ENCODE measurements around the gene TRNAU1AP.
"Not testable (repeated sequence)": the region's sequence is repeated elsewhere in the genome, so short reads cannot be mapped to it uniquely, and the experiment has no call there.

TRNAU1AP gene

DNA sequence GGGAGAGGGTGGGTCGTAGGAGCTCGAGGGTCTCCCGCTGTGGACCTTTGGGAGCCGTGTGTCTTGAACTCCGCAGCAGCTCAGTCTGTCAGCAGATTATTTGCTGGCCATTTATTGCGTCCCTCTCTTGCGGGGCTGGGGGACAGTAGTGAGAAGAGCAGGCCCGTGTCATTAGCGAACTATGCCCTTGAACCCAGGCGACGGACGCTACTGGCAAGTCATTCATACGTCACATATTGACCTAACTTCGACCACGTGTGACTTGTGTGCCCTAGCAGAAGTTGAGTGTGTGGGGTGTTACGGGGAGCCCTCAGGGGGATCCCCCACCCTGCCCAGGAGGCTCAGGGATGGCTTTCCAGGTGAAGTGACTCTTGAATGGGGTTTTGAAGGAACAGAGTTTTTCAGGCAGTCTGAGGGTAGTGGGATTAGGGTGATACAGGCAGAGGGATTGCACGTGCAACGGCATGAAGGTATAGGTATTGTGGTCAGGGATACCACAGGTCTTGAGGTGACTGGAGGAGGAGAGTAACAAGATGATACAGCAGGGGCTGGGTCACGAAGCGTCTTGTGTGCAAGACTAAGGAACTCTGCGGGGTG is 34.0 kb upstream of the TRNAU1AP start:
- Histone ChIP-seq H3K23ac (ENCODE audit: low read length) (peak overlapping the region; percentile 98), H3K9ac (ENCODE audit: low read length) (peak overlapping the region; percentile 98), H3K4ac (ENCODE audit: low read depth, low read length) (peak overlapping the region; percentile 21), H2AK5ac (ENCODE audit: low read length) (peak overlapping the region; percentile 99), H2BK120ac (ENCODE audit: low read depth, low read length) (no peak overlapping the region), H3K4me3 (ENCODE audit: low read length) (peak overlapping the region; percentile 82), H3K56ac (ENCODE audit: low read length) (peak overlapping the region; percentile 99), H3K18ac (ENCODE audit: low read length) (peak overlapping the region; percentile 94), H4K5ac (ENCODE audit: low read length) (peak overlapping the region; percentile 47), H3K4me1 (ENCODE audit: control insufficient read depth, low read depth, low read length) (peaks cover 5% of the 10 kb centered on the region), H3K4me2 (ENCODE audit: low read length) (peak overlapping the region; percentile 97), H3K79me2 (ENCODE audit: control insufficient read depth, insufficient read depth, low read length) (peaks cover 44% of the 10 kb centered on the region), H3K79me1 (ENCODE audit: low read length) (peaks cover 14% of the 10 kb centered on the region), H2BK5ac (ENCODE audit: low read length) (peak overlapping the region; percentile 54), H4K8ac (ENCODE audit: low read depth, low read length) (no peak overlapping the region), H3K27me3 (ENCODE audit: insufficient read depth, low read length, poor library complexity) (no peaks in the 10 kb centered on the region), H2BK15ac (replicated peaks; ENCODE audit: low read depth) (no peak overlapping the region), H3K36me3 (ENCODE audit: control insufficient read depth, insufficient read depth, low read length) (no peaks in the 10 kb centered on the region), H3K27ac (ENCODE audit: low read depth, low read length) (peak overlapping the region; percentile 97)
- no CpG with 5 or more reads among the region's 21 CpGs for WGBS (ENCODE audit: extremely low coverage, insufficient coverage, low lambda C conversion rate)
- peak; percentile 79 for DNase-seq

DNA sequence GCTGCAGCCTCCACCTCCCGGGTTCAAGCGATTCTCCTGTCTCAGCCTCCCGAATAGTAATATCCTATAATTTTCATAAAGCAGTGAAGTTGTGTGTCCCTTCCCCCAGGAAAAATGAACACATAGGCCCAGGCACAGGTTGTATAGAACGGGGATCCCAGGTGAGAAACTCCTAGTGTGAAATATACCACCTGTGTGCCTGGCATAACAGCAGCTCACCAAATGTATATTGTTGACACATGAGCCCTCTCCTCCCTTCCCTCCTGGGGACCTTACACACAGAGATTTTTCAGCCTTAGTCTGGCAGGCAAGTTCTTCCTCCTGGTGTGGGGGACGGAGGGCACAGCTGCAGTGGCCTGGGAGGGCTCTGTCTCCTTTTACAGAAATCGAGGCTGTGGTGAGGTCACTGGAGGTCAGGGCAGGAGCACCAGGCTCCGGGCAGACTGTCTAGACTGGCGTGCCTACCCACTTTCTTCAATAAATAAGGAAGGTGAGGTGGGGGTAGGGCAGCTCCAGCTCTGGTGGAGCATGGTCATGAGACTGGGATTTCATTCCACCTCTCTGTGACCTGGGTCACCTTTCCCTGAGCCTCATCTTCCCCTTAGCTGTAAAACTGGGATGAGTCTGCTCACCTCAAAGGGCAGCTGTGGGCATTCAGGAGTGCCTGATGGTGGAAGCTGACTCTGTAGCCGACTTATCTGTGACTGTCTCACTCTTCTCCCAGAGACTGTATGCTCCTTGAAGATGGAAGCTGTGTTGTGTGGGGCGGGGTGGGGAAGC is 32.7 kb upstream of the TRNAU1AP start:
- Histone ChIP-seq H2BK5ac (ENCODE audit: low read length) (no peak overlapping the region), H3K4me1 (ENCODE audit: control insufficient read depth, low read depth, low read length) (peaks cover 5% of the 10 kb centered on the region), H3K4me3 (ENCODE audit: low read length) (no peak overlapping the region), H3K79me1 (ENCODE audit: low read length) (peaks cover 14% of the 10 kb centered on the region), H4K8ac (ENCODE audit: low read depth, low read length) (no peak overlapping the region), H2BK15ac (replicated peaks; ENCODE audit: low read depth) (no peak overlapping the region), H3K9ac (ENCODE audit: low read length) (peak overlapping the region; percentile 46), H2BK120ac (ENCODE audit: low read depth, low read length) (no peak overlapping the region), H4K5ac (ENCODE audit: low read length) (no peak overlapping the region), H3K56ac (ENCODE audit: low read length) (peak overlapping the region; percentile 72), H3K27me3 (ENCODE audit: insufficient read depth, low read length, poor library complexity) (no peaks in the 10 kb centered on the region), H3K23ac (ENCODE audit: low read length) (no peak overlapping the region), H3K27ac (ENCODE audit: low read depth, low read length) (no peak overlapping the region), H3K4me2 (ENCODE audit: low read length) (no peak overlapping the region), H3K36me3 (ENCODE audit: control insufficient read depth, insufficient read depth, low read length) (no peaks in the 10 kb centered on the region), H3K18ac (ENCODE audit: low read length) (no peak overlapping the region), H2AK5ac (ENCODE audit: low read length) (no peak overlapping the region), H3K79me2 (ENCODE audit: control insufficient read depth, insufficient read depth, low read length) (peaks cover 55% of the 10 kb centered on the region), H3K4ac (ENCODE audit: low read depth, low read length) (no peak overlapping the region)
- no CpG with 5 or more reads among the region's 10 CpGs for WGBS (ENCODE audit: extremely low coverage, insufficient coverage, low lambda C conversion rate)
- DNase-seq = no peak

DNA sequence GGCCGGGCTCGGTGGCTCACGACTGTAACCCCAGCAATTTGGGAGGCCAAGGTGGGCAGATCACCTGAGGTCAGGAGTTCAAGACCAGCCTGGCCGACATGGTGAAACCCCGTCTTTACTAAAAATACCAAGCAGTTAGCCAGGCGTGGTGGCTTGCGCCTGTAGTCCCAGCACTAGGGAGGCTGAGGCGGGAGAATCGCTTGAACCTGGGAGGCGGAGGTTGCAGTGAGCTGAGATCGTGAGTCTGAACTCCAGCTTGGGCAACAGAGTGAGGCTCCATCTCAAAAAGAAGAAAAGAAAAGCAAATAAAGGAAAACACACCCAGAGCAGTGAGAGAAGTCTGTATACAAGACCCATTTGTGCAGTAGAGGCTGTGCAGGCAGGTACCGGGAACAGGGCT is 32.1 kb upstream of the TRNAU1AP start:
- Histone ChIP-seq H3K79me1 (ENCODE audit: low read length) (peaks cover 17% of the 10 kb centered on the region), H3K79me2 (ENCODE audit: control insufficient read depth, insufficient read depth, low read length) (peaks cover 61% of the 10 kb centered on the region)
- no CpG with 5 or more reads among the region's 12 CpGs for WGBS (ENCODE audit: extremely low coverage, insufficient coverage, low lambda C conversion rate)
- H2BK120ac ChIP-seq (ENCODE audit: low read depth, low read length); H3K4ac ChIP-seq (ENCODE audit: low read depth, low read length); H3K4me1 ChIP-seq (ENCODE audit: control insufficient read depth, low read depth, low read length); H3K18ac ChIP-seq (ENCODE audit: low read length); H3K4me3 ChIP-seq (ENCODE audit: low read length); DNase-seq; H3K27ac ChIP-seq (ENCODE audit: low read depth, low read length); H3K56ac ChIP-seq (ENCODE audit: low read length); H2AK5ac ChIP-seq (ENCODE audit: low read length); H3K27me3 ChIP-seq (ENCODE audit: insufficient read depth, low read length, poor library complexity); H4K8ac ChIP-seq (ENCODE audit: low read depth, low read length); H4K5ac ChIP-seq (ENCODE audit: low read length); H3K23ac ChIP-seq (ENCODE audit: low read length); H3K4me2 ChIP-seq (ENCODE audit: low read length); H3K9ac ChIP-seq (ENCODE audit: low read length); H2BK5ac ChIP-seq (ENCODE audit: low read length); H2BK15ac ChIP-seq (replicated peaks; ENCODE audit: low read depth); H3K36me3 ChIP-seq (ENCODE audit: control insufficient read depth, insufficient read depth, low read length): not testable (repeated sequence)

DNA sequence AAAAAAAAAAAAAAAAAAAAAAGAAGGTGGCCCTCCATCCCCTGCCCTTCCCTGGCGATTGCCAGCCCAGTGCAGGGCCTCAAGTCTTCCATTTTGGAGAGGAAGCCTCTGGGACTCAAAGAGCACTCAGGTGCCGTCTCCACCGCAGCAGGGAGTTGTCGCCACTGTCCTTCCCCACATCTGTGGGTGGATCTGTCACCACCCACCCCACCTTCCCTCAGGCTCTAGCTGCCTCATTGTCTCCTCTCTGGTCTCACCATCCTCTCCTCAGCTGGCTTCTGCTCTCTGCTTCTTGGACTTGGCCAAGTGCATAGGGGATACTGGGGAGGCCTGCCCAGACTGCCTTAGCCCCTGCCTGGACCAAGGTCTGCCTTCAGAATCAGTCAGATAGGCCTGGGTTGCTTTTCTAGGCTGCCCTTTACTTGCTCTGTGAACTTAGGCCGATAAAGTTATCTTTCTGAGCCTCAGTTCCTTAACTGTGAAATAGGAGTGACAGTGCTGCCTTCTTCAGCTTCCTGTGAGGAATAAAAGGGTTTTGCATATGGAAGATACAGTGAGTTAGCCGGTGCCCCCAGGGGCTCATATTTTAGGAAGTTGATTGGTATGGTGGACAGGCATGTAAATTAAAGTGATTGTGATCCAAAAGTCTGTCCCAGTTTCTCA is 31.3 kb upstream of the TRNAU1AP start:
- Histone ChIP-seq H3K9ac (ENCODE audit: low read length) (peak overlapping the region; percentile 34), H4K5ac (ENCODE audit: low read length) (no peak overlapping the region), H3K56ac (ENCODE audit: low read length) (peak overlapping the region; percentile 1), H2AK5ac (ENCODE audit: low read length) (no peak overlapping the region), H3K23ac (ENCODE audit: low read length) (no peak overlapping the region), H2BK15ac (replicated peaks; ENCODE audit: low read depth) (no peak overlapping the region), H3K36me3 (ENCODE audit: control insufficient read depth, insufficient read depth, low read length) (no peaks in the 10 kb centered on the region), H3K4me2 (ENCODE audit: low read length) (no peak overlapping the region), H3K27me3 (ENCODE audit: insufficient read depth, low read length, poor library complexity) (no peaks in the 10 kb centered on the region), H3K4me3 (ENCODE audit: low read length) (no peak overlapping the region), H3K79me2 (ENCODE audit: control insufficient read depth, insufficient read depth, low read length) (peaks cover 67% of the 10 kb centered on the region), H3K4me1 (ENCODE audit: control insufficient read depth, low read depth, low read length) (peaks cover 5% of the 10 kb centered on the region), H3K27ac (ENCODE audit: low read depth, low read length) (no peak overlapping the region), H2BK120ac (ENCODE audit: low read depth, low read length) (no peak overlapping the region), H4K8ac (ENCODE audit: low read depth, low read length) (no peak overlapping the region), H3K79me1 (ENCODE audit: low read length) (peaks cover 20% of the 10 kb centered on the region), H3K4ac (ENCODE audit: low read depth, low read length) (no peak overlapping the region), H2BK5ac (ENCODE audit: low read length) (no peak overlapping the region), H3K18ac (ENCODE audit: low read length) (no peak overlapping the region)
- WGBS (ENCODE audit: extremely low coverage, insufficient coverage, low lambda C conversion rate) = no CpG with 5 or more reads among the region's 6 CpGs
- DNase-seq = no peak

DNA sequence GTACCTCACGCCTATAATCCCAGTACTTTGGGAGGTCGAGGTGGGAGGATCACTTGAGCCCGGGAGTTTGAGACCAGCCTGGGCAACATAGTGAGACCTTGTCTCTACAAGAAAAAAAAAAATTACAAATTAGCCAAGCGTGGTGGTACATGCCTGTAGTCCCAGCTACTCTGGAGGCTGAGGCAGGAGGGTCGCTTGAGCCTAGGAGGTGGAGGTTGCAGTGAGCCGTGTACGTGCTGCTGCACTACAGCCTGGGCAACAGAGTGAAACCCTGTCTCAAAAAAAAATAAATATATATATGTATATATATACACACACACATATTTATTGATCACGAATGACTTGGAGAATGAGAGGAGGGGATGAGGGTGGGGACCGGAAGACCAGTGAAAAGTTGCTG is 30.3 kb upstream of the TRNAU1AP start:
- not testable (repeated sequence) for H4K8ac ChIP-seq (ENCODE audit: low read depth, low read length); H2BK15ac ChIP-seq (replicated peaks; ENCODE audit: low read depth); DNase-seq; H2BK120ac ChIP-seq (ENCODE audit: low read depth, low read length); H3K56ac ChIP-seq (ENCODE audit: low read length); H3K23ac ChIP-seq (ENCODE audit: low read length); H3K4me3 ChIP-seq (ENCODE audit: low read length); H3K36me3 ChIP-seq (ENCODE audit: control insufficient read depth, insufficient read depth, low read length); H3K4me2 ChIP-seq (ENCODE audit: low read length); H3K18ac ChIP-seq (ENCODE audit: low read length); H4K5ac ChIP-seq (ENCODE audit: low read length); H2BK5ac ChIP-seq (ENCODE audit: low read length); H3K9ac ChIP-seq (ENCODE audit: low read length); H3K27me3 ChIP-seq (ENCODE audit: insufficient read depth, low read length, poor library complexity); H3K4ac ChIP-seq (ENCODE audit: low read depth, low read length); H2AK5ac ChIP-seq (ENCODE audit: low read length); H3K4me1 ChIP-seq (ENCODE audit: control insufficient read depth, low read depth, low read length); H3K27ac ChIP-seq (ENCODE audit: low read depth, low read length)
- Histone ChIP-seq H3K79me1 (ENCODE audit: low read length) (peaks cover 20% of the 10 kb centered on the region), H3K79me2 (ENCODE audit: control insufficient read depth, insufficient read depth, low read length) (peaks cover 72% of the 10 kb centered on the region)
- WGBS (ENCODE audit: extremely low coverage, insufficient coverage, low lambda C conversion rate) = no CpG with 5 or more reads among the region's 9 CpGs

Measured in mesendoderm (in vitro differentiated cells).